Smooth muscle cell (in vitro differentiated cells): ENCODE measurements around the gene SP9. TPM values are rescaled to one million over a fixed set of nuclear protein-coding genes. Genes with fewer than 3 reads are reported as not detected.
"Not testable (repeated sequence)": the region's sequence is repeated elsewhere in the genome, so short reads cannot be mapped to it uniquely, and the experiment has no call there.

Source experiments
- DNase-seq: peaks from one replicate; lab custom pipeline; 2025; ENCODE audit not compliant: unreplicated experiment; lab: John Stamatoyannopoulos, UW
- H2AFZ ChIP-seq: fragments of 200-600 bp; sonication (generic); 2 replicates; pipeline ENCODE4 v1.6.0; 2016; ENCODE audit warnings: antibody characterized with exemption, low read depth, mild to moderate bottlenecking
- H3F3A ChIP-seq: fragments of 200-600 bp; sonication (generic); 2 replicates; pipeline ENCODE4 v1.6.0; 2017; ENCODE audit warnings: antibody characterized with exemption, low read depth
- H3K27ac ChIP-seq: fragments of 200-600 bp; sonication (generic); 2 replicates; pipeline ENCODE4 v1.5.1; 2016; ENCODE audit warnings: low read depth, mild to moderate bottlenecking
- H3K27me3 ChIP-seq: fragments of 200-600 bp; sonication (generic); 2 replicates; pipeline ENCODE4 v1.6.1; 2016; ENCODE audit warnings: low read depth, mild to moderate bottlenecking
- H3K36me3 ChIP-seq: fragments of 200-600 bp; sonication (generic); 2 replicates; pipeline ENCODE4 v1.5.1; 2016; ENCODE audit warnings: low read depth
- H3K4me1 ChIP-seq: fragments of 200-600 bp; sonication (generic); 2 replicates; pipeline ENCODE4 v1.5.1; 2016; ENCODE audit warnings: low read depth
- H3K4me2 ChIP-seq: fragments of 200-600 bp; sonication (generic); 2 replicates; pipeline ENCODE4 v1.6.0; 2016; ENCODE audit warnings: mild to moderate bottlenecking
- H3K4me3 ChIP-seq: fragments of 200-600 bp; sonication (generic); 2 replicates; pipeline ENCODE4 v1.5.1; 2016; ENCODE audit warnings: mild to moderate bottlenecking
- H3K79me2 ChIP-seq: fragments of 200-600 bp; sonication (generic); 2 replicates; pipeline ENCODE4 v1.6.0; 2016; ENCODE audit warnings: low read depth, mild to moderate bottlenecking
- H3K9ac ChIP-seq: fragments of 200-600 bp; sonication (generic); 2 replicates; pipeline ENCODE4 v1.6.0; 2016; ENCODE audit warnings: low read depth
- H3K9me3 ChIP-seq: fragments of 200-600 bp; sonication (generic); replicated peaks from 2 replicates; pipeline ENCODE4 v1.5.1; 2016; ENCODE audit warnings: low read depth
- H4K20me1 ChIP-seq: fragments of 200-600 bp; sonication (generic); 2 replicates; pipeline ENCODE4 v1.6.0; 2016; ENCODE audit warnings: low read depth
- CTCF ChIP-seq: fragments of 200-600 bp; sonication (generic); IDR thresholded peaks from 2 replicates; pipeline ENCODE4 v1.5.1; 2017; ENCODE audit warnings: borderline replicate concordance, mild to moderate bottlenecking, antibody characterized with exemption; ENCODE audit not compliant: insufficient read depth, poor library complexity, severe bottlenecking
- WGBS: methylation state at CpG from one replicate; pipeline ENCODE4 v1.1.7; 2016; ENCODE audit warnings: low lambda C conversion rate; 5-methylcytosine and 5-hydroxymethylcytosine counted together
- polyA plus RNA-seq: library from polyadenylated mRNA; unstranded; fragments of >200 nt; fragmentation: Nextera tagmentation; extraction: Ambion mirVana; gene quantifications from 2 replicates; pipeline ENCODE4 v1.2.1, GENCODE V29; 2016
- total RNA-seq: library from RNA; depleted of rRNA; stranded (reverse); fragments of >200 nt; gene quantifications from 2 replicates; pipeline ENCODE4 v1.2.3, GENCODE V29; 2014

Gene SP9
- total and polyA plus RNA-seq, 2 experiments from 2014 or later: 0.17 to 0.49 TPM

- Histone ChIP-seq H3F3A (no peaks in the 10 kb centered on the region), H3K4me2 (no peak overlapping the region), H3K36me3 (peaks cover 7% of the 10 kb centered on the region), H4K20me1 (peaks cover 17% of the 10 kb centered on the region), H3K79me2 (no peaks in the 10 kb centered on the region), H3K9me3 (no peaks in the 10 kb centered on the region), H3K9ac (no peak overlapping the region), H3K27ac (no peak overlapping the region), H3K4me1 (no peaks in the 10 kb centered on the region), H2AFZ (no peak overlapping the region), H3K27me3 (peaks cover 15% of the 10 kb centered on the region), H3K4me3 (no peak overlapping the region)
- WGBS: 98% methylated on average over 2 of the region's 2 CpGs
- no peak for TF ChIP-seq CTCF
- DNase-seq: no peak
Observed at GRCh38 chr2:174350593-174351181, 15.9 kb downstream of the SP9 start.

GRCh38 chr2:174353004-174353403, 18.2 kb downstream of the SP9 start:
- WGBS: 100% methylated on average over 1 of the region's 1 CpG
- no peak for TF ChIP-seq CTCF
- no peak for DNase-seq

GRCh38 chr2:174356347-174356746, 21.6 kb downstream of the SP9 start:
- Histone ChIP-seq H3K36me3 (peaks cover 5% of the 10 kb centered on the region), H3K9ac (no peak overlapping the region), H3K79me2 (peaks cover 5% of the 10 kb centered on the region), H3K4me2 (no peak overlapping the region), H3K27me3 (no peaks in the 10 kb centered on the region), H3K27ac (no peak overlapping the region), H3K4me1 (no peaks in the 10 kb centered on the region), H3K4me3 (no peak overlapping the region), H3K9me3 (no peaks in the 10 kb centered on the region), H3F3A (no peaks in the 10 kb centered on the region), H4K20me1 (peaks cover 43% of the 10 kb centered on the region), H2AFZ (no peak overlapping the region)
- 98% methylated on average over 2 of the region's 2 CpGs for WGBS
- no peak for TF ChIP-seq CTCF
- no peak for DNase-seq

More at GRCh38 chr2:174353004-174353403, 18.2 kb downstream of the SP9 start:
- Histone ChIP-seq H3K4me2 (no peak overlapping the region), H2AFZ (no peak overlapping the region), H4K20me1 (peaks cover 28% of the 10 kb centered on the region), H3K9me3 (no peaks in the 10 kb centered on the region), H3K4me1 (no peaks in the 10 kb centered on the region), H3K9ac (no peak overlapping the region), H3K79me2 (peaks cover 5% of the 10 kb centered on the region), H3K4me3 (no peak overlapping the region), H3K27me3 (no peaks in the 10 kb centered on the region), H3K36me3 (peaks cover 13% of the 10 kb centered on the region), H3K27ac (no peak overlapping the region), H3F3A (no peaks in the 10 kb centered on the region)

GRCh38 chr2:174359663-174360062, 24.9 kb downstream of the SP9 start:
- H3F3A ChIP-seq, H2AFZ ChIP-seq, H3K9me3 ChIP-seq, H3K4me2 ChIP-seq, H3K27me3 ChIP-seq, H3K79me2 ChIP-seq, H3K4me3 ChIP-seq, H3K4me1 ChIP-seq, H3K27ac ChIP-seq, DNase-seq, H3K9ac ChIP-seq: not testable (repeated sequence)
- WGBS: 100% methylated on average over 4 of the region's 4 CpGs
- Histone ChIP-seq H3K36me3 (peaks cover 15% of the 10 kb centered on the region), H4K20me1 (peaks cover 39% of the 10 kb centered on the region)
